HG03066 (cell line): ENCODE measurements around the gene CCL23.
"Not testable (repeated sequence)": the region's sequence is repeated elsewhere in the genome, so short reads cannot be mapped to it uniquely, and the experiment has no call there.

Experiments
- ATAC-seq: cut with Tn5 transposase; IDR thresholded peaks from one replicate; pipeline ENCODE4 v1.9.1; 2021; ENCODE audit warnings: low read depth; ENCODE audit not compliant: unreplicated experiment

Gene CCL23

GRCh38 chr17:36008998-36009665 lies 8.6 kb downstream of the CCL23 start:
- no peak for ATAC-seq

DNA sequence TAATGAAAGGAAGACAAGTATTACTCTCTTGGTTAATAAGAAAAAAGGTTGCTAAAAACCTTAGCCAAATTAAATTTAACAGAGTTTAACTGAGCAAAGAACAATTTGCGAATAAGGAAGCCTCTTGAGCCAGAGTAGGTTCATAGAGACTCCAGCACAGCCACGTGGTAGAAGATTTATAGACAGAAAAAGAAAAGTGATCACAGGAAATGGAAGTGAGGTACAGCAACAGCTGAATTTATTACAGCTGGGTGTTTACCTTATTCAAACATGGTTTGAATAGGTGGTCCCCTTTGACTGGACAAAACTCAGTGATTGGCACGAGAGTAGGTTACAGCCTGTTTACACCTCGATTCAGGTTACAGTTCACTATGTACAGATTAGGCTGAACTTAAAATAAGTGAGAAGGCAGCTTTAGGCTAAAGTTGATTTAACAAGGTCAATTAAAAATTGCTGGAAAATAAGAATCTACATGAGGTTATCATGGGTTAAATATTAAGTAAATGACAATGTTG lies 13.1 kb downstream of the CCL23 start:
- ATAC-seq, result no peak

- no peak for ATAC-seq
These were observed 15.1 kb downstream of the CCL23 start for GRCh38 chr17:36002631-36003030.

DNA sequence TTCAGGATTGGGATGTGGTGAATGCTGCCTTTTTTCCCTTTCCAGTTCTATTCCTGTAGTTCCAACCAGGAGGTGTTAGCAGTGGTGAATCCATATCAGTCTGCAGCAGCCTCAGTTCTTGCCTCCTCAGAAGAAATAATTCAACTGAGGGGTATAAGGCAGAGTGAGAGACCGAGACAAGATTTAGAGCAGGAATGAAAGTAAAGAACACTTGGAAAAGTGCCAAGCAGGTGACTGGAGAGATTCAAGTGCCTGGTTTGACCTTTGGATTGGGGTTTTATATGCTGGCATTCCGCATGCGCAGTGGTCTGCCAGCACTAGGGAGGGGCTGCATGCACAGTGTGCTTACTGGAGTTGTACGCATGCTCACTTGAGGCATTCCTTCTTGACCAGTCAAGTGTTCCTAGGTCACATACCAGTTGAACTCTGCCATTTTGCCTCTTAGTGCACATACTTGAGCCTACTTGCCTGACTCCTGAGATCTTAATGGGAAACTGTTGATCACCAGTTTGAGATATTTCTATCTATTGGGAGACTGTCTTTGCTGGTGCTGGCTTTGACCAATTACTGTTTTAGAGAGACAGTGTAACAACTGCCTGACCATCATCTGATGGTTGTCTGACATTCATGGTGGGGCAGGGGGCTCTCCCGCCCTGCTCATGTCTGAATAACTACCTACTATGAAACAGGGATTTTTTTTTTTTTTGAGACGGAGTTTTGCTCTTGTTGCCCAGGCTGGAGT lies 15.7 kb downstream of the CCL23 start:
- no peak for ATAC-seq

GRCh38 chr17:36001110-36001771 lies 16.5 kb downstream of the CCL23 start, which contains the start of gene CCL15:
TSS of gene CCL15 (minus strand) at chr17:36001553. CDS start at chr17:36001492, 61 bp downstream.
- no peak for ATAC-seq

DNA sequence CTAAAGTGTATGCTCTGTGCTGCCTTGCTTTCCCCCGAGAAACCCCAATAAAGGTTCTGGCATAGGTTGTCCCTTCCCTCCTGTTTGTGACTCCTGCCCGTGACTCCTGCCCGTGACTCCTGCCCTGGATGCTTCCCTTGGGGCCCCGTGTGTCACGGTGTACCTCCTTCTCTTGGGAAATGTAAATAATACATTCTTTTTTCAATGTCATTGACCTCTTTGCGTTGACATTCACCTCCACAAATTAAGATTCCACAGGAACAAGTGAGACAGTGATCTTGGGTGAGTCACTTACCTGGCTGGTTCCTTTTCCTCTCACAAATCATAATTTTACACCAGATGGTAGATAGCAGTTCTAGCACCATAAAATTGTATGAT lies 17.1 kb downstream of the CCL23 start:
- ATAC-seq, result no peak

- no peak for ATAC-seq
These were observed 19.0 kb downstream of the CCL23 start for GRCh38 chr17:35998756-35999155.

DNA sequence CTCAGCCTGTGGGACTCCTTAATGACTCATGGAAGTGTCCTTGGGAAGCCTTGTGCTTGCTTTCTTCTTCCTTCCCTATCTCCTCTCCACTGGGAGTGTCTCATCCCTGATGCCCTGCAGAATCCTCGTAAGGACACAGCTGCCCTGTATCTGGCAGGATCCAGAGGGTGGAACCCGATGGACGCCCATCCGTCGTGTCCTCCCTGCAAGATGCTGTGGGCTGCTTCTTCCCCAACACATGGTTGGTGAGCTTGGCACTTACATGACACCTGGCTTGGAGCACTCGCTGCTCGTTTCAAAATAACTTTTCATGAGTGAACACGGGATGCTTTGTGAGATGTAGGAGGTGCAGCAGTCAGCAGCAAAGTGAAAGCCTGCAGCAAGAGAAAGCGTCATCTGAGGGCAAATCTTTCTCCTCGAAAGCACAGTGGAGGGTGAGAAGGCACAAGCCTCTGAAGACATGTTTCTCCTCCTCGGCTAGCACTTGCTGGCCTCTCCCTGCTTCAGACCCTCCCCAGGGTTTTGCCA lies 19.7 kb downstream of the CCL23 start:
- ATAC-seq, result no peak

GRCh38 chr17:35995346-35995745 lies 22.4 kb downstream of the CCL23 start:
- ATAC-seq, result not testable (repeated sequence)

GRCh38 chr17:35991075-35991474 lies 26.7 kb downstream of the CCL23 start:
- no peak for ATAC-seq

- ATAC-seq, result no peak
These were observed 29.6 kb downstream of the CCL23 start for GRCh38 chr17:35988164-35988563.

DNA sequence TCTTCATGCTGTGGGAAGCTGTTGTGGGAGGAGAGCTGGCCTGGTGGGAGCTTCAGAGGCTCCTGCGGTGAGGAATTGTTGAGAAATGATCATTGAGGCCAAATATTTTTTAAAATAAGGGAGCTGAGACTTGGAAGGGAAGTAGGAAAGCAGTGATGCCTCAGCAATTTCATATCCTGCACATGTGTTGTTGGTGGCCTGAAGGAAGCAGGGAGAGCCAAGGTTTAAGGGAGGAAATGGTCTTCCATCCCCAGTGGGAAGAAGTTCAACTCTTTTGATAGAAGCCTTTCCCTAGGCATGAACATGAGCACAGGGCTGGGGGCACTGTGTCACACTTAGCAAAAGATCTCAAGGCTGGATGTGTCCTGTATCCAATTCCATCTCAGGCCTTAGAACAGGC lies 31.1 kb downstream of the CCL23 start, which contains the start of gene CCL14:
Gene CCL14, minus strand, starts transcription at position 87 of the 400 bp plus-strand sequence. Its CDS starts 80 bp downstream, at position 7.
- ATAC-seq, result no peak

DNA sequence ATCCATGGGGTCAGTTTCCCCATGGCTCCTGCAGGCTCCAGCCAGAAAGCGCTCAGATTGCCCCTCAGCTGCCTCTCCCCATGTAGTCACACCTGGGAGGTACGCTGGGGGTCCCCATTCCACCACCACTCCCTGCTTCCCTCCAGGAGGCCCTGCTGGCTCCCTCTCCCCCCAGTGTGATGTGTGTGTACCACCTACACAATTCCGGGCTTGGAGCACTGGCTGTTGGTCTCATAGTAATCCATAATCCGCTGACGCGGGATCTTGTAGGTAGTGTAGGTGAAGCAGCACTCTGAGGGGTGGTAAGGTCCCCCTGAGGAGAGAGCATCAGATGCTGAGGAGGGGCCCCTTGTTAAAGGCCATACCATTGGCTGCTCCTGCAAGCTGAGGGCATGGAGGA lies 33.6 kb downstream of the CCL23 start:
- no peak for ATAC-seq

DNA sequence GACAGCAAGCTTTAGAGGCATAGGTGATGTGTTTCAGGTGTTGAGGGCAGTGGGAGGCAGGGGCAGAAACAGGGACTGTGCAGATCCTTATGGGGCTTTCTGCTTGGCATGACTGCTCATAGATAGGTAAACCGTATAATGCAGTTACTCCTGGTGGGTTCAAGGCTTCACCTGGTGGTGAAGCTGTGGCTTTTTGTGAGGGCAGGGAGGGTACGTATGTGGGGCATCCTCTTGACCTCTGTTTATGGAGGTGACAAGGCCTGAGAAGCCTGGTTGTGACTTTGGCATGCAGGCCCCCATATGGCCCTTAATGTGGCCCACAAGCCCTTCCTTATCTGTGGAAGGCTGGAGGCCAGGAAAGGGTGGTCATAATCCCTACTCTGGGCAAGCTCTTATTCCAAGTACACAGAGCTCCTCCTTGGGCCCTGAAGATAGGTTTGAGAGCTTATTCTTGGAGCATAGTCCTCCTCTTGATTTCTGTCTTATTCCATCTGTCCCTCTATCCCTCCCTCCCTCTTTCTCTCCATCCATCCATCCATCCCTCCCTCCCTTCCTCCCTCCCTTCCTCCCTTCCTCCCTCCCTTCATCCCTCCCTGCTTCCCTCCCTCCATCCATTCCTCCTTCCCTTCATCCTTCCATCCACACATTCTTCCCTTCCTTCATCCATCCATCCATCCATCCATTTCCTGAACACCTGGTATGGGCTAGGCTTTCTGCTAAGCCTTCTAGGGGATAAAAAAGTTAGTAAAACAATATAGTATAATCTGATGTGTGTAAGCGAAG lies 35.2 kb downstream of the CCL23 start:
- ATAC-seq, result no peak

- ATAC-seq, result no peak
These were observed 35.9 kb downstream of the CCL23 start for GRCh38 chr17:35981908-35982330.

GRCh38 chr17:35981246-35981645 lies 36.5 kb downstream of the CCL23 start, which contains the start of gene CCL16:
TSS of gene CCL16 (minus strand) at chr17:35981497. CDS start at chr17:35981420, 77 bp downstream.
- no peak for ATAC-seq

DNA sequence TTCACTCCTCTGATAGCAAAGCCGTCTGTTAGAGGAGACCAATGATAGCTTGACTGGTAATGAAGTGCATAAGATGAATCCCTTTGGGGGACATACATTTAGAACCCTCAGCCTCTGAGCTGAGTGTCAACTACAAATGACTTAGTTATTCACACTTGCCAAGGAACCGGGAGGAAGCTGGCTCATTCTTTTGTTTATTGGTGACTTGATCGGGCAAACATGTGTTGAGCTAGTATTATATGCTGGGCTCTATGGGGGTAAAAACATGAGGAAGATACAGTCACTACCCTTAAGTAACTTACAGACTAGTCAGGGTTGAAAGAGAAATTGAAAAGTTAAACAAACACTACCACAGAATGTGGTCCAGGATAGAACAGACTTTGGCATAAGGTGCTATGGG lies 39.4 kb downstream of the CCL23 start:
- no peak for ATAC-seq

GRCh38 chr17:35977509-35977908 lies 40.3 kb downstream of the CCL23 start:
- no peak for ATAC-seq

GRCh38 chr17:35973333-35974260 lies 44.2 kb downstream of the CCL23 start:
- ATAC-seq, result no peak
